Trophoblast cell (in vitro differentiated cells and primary cell): Measurements from ENCODE around the gene TMEM191C.
A peak's percentile ranks its signal among the peaks of the same experiment; 100 is the strongest.

Experiments used
- DNase-seq, 2 donors: peaks; one replicate each; pipeline ENCODE4 v3.0.0-alpha.2; 2016
- H2AFZ ChIP-seq: 2 replicates; pipeline ENCODE4 v1.6.1; 2013; ENCODE audit warnings: low read length, moderate library complexity, mild to moderate bottlenecking; ENCODE audit not compliant: insufficient read depth, poor library complexity
- H2AK5ac ChIP-seq: 2 replicates; pipeline ENCODE4 v1.6.1; 2013; ENCODE audit warnings: mild to moderate bottlenecking, low read length
- H2BK120ac ChIP-seq: 2 replicates; pipeline ENCODE4 v1.6.1; 2013; ENCODE audit warnings: low read length, mild to moderate bottlenecking, moderate library complexity; ENCODE audit not compliant: insufficient read depth, poor library complexity
- H2BK12ac ChIP-seq: 2 replicates; pipeline ENCODE4 v1.6.1; 2013; ENCODE audit warnings: mild to moderate bottlenecking, low read length, moderate library complexity
- H2BK5ac ChIP-seq: 2 replicates; pipeline ENCODE4 v1.6.1; 2013; ENCODE audit warnings: low read length, low read depth, moderate library complexity, mild to moderate bottlenecking; ENCODE audit not compliant: poor library complexity
- H3K14ac ChIP-seq: 2 replicates; pipeline ENCODE4 v1.6.1; 2013; ENCODE audit warnings: mild to moderate bottlenecking, low read length
- H3K18ac ChIP-seq: 2 replicates; pipeline ENCODE4 v1.6.1; 2013; ENCODE audit warnings: mild to moderate bottlenecking, low read length
- H3K23ac ChIP-seq: 2 replicates; pipeline ENCODE4 v1.6.1; 2013; ENCODE audit warnings: low read length
- H3K27ac ChIP-seq: 2 replicates; pipeline ENCODE4 v1.5.1; 2013; ENCODE audit warnings: low read depth, mild to moderate bottlenecking, inconsistent platforms, low read length, moderate library complexity
- H3K27me3 ChIP-seq: 2 replicates; pipeline ENCODE4 v1.6.1; 2013; ENCODE audit warnings: inconsistent platforms, mild to moderate bottlenecking, low read length, moderate library complexity; ENCODE audit not compliant: insufficient read depth
- H3K36me3 ChIP-seq, 2 experiments: 1 replicate in 1 of 2; 2 replicates in 1 of 2; pipeline ENCODE4 v1.6.1; 2013; ENCODE audit warnings: low read length in 2 of 2, mild to moderate bottlenecking in 2 of 2, moderate library complexity in 1 of 2; ENCODE audit not compliant: insufficient read depth in 2 of 2, control insufficient read depth in 1 of 2
- H3K4ac ChIP-seq: 2 replicates; pipeline ENCODE4 v1.6.1; 2013; ENCODE audit warnings: low read depth, mild to moderate bottlenecking, low read length, moderate library complexity
- H3K4me1 ChIP-seq, 2 experiments: 1 replicate in 1 of 2; 2 replicates in 1 of 2; pipeline ENCODE4 v1.6.1; 2013; ENCODE audit warnings: low read length in 2 of 2, mild to moderate bottlenecking in 2 of 2, moderate library complexity in 1 of 2; ENCODE audit not compliant: insufficient read depth in 2 of 2, control insufficient read depth in 1 of 2
- H3K4me2 ChIP-seq: 2 replicates; pipeline ENCODE4 v1.6.1; 2013; ENCODE audit warnings: inconsistent platforms, mild to moderate bottlenecking, low read length, moderate library complexity
- H3K4me3 ChIP-seq: 2 replicates; pipeline ENCODE4 v1.5.1; 2013; ENCODE audit warnings: mild to moderate bottlenecking, low read depth, low read length, inconsistent platforms
- H3K79me1 ChIP-seq: one replicate; pipeline ENCODE4 v1.6.1; 2013; ENCODE audit warnings: low read length
- H3K79me2 ChIP-seq: 2 replicates; pipeline ENCODE4 v1.6.1; 2013; ENCODE audit warnings: low read length, mild to moderate bottlenecking; ENCODE audit not compliant: control insufficient read depth, insufficient read depth, poor library complexity
- H3K9ac ChIP-seq: 2 replicates; pipeline ENCODE4 v1.6.1; 2013; ENCODE audit warnings: mild to moderate bottlenecking, low read length
- H3K9me3 ChIP-seq: 2 replicates; pipeline ENCODE4 v1.6.1; 2013; ENCODE audit warnings: low read depth, mild to moderate bottlenecking, control low read depth, inconsistent platforms, low read length; ENCODE audit not compliant: insufficient read depth
- H4K12ac ChIP-seq: 2 replicates; pipeline ENCODE4 v1.6.1; 2013; ENCODE audit warnings: low read depth, mild to moderate bottlenecking, low read length, moderate library complexity
- H4K8ac ChIP-seq: 2 replicates; pipeline ENCODE4 v1.6.1; 2013; ENCODE audit warnings: low read depth, mild to moderate bottlenecking, low read length, moderate library complexity
- H4K91ac ChIP-seq: one replicate; pipeline ENCODE4 v1.6.1; 2013; ENCODE audit warnings: low read depth, mild to moderate bottlenecking, low read length, moderate library complexity
- WGBS: extraction: QIAGEN DNeasy Blood & Tissue Kit; methylation state at CpG from one replicate; pipeline ENCODE4 v1.1.7; 2013; ENCODE audit warnings: missing lambda C conversion rate; ENCODE audit not compliant: insufficient read length, insufficient coverage; ENCODE audit errors: extremely low coverage; 5-methylcytosine and 5-hydroxymethylcytosine counted together

The TMEM191C gene

GRCh38 chr22:21448627-21449416 is 18.4 kb upstream of the TMEM191C start:
- peaks cover 4% of the 10 kb centered on the region for H3K79me2 ChIP-seq
- peaks cover 63 to 66% of the 10 kb centered on the region in 2 experiments for H3K36me3 ChIP-seq
- no peak overlapping the region for H3K4ac ChIP-seq
- no peak overlapping the region for H4K12ac ChIP-seq
- H3K4me2 ChIP-seq = no peak overlapping the region
- H2AK5ac ChIP-seq = no peak overlapping the region
- H2BK120ac ChIP-seq = no peak overlapping the region
- no peak overlapping the region for H4K8ac ChIP-seq
- H3K4me3 ChIP-seq = no peak overlapping the region
- H3K27ac ChIP-seq = no peak overlapping the region
- no peak overlapping the region for H3K14ac ChIP-seq
- H3K18ac ChIP-seq = peak overlapping the region; percentile 42
- H3K9ac ChIP-seq = no peak overlapping the region
- peaks cover 3% of the 10 kb centered on the region for H3K9me3 ChIP-seq
- H3K27me3 ChIP-seq = no peaks in the 10 kb centered on the region
- no peaks in the 10 kb centered on the region for H3K79me1 ChIP-seq
- H3K4me1 ChIP-seq = no peaks in the 10 kb centered on the region
- no peak overlapping the region for H2AFZ ChIP-seq
- WGBS = no CpG with 5 or more reads among the region's 23 CpGs
- no peak for DNase-seq
- no peak overlapping the region for H2BK5ac ChIP-seq
- no peak overlapping the region for H2BK12ac ChIP-seq
- H4K91ac ChIP-seq = no peak overlapping the region
- no peak overlapping the region for H3K23ac ChIP-seq

DNA sequence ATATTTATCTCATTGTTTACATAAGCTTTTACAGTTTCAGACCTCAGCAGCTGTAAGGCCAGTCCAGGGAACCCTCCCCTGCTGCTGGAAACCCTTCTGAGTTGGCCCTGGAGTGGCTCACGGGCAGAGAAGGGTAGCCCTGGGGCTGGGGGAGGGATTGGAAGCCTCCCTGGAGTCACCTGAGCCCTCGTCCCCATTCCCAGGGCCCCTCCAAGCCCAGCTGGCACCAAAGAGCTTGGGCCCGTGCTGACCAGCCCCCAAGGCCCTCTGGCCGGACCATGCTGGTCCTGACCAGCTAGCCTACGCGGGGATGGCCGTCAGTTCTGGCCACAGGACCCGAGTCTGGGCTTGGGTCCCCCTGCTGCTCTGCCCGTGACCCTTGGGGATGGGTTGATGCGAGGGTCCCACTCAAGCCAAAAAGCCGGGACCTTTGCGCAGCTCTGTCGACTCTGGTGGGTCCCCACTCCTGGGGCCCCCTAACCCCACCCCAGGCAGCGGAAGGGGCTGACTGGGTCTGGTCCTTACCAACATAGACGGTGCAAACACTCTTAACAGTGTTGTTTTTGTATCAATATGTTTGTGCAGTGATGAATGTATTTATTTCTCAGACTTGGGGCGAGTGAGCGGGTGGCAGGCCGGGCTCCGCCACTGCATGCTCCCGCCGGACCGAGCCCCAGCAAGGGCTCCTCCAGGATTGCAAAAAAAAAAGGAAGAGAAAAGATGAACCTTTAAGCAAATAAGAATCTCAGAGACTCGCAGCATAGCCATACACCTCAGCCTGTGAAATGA is 17.5 kb upstream of the TMEM191C start:
- Histone ChIP-seq H3K27ac (no peak overlapping the region), H3K79me1 (no peaks in the 10 kb centered on the region), H4K91ac (no peak overlapping the region), H3K36me3 (peaks cover 57% of the 10 kb centered on the region in 2 experiments), H3K9me3 (peaks cover 3% of the 10 kb centered on the region), H3K4ac (peak overlapping the region; percentile 6), H3K18ac (peak overlapping the region; percentile 74), H2AK5ac (no peak overlapping the region), H3K27me3 (no peaks in the 10 kb centered on the region), H3K9ac (no peak overlapping the region), H3K4me1 (no peaks in the 10 kb centered on the region), H3K79me2 (no peaks in the 10 kb centered on the region), H3K4me2 (no peak overlapping the region), H4K8ac (no peak overlapping the region), H2AFZ (no peak overlapping the region), H3K4me3 (no peak overlapping the region), H3K23ac (no peak overlapping the region), H2BK5ac (no peak overlapping the region), H4K12ac (no peak overlapping the region), H2BK12ac (no peak overlapping the region), H3K14ac (no peak overlapping the region), H2BK120ac (no peak overlapping the region)
- no peak for DNase-seq
- no CpG with 5 or more reads among the region's 23 CpGs for WGBS

GRCh38 chr22:21450320-21450831 is 16.8 kb upstream of the TMEM191C start:
- H2BK5ac ChIP-seq = no peak overlapping the region
- H3K4me2 ChIP-seq = no peak overlapping the region
- H3K4me1 ChIP-seq = no peaks in the 10 kb centered on the region
- no peak overlapping the region for H3K4ac ChIP-seq
- H3K27me3 ChIP-seq = no peaks in the 10 kb centered on the region
- H4K91ac ChIP-seq = no peak overlapping the region
- H3K9me3 ChIP-seq = peaks cover 3% of the 10 kb centered on the region
- H3K18ac ChIP-seq = peak overlapping the region; percentile 37
- H2AFZ ChIP-seq = no peak overlapping the region
- peaks cover 53 to 55% of the 10 kb centered on the region in 2 experiments for H3K36me3 ChIP-seq
- WGBS = no CpG with 5 or more reads among the region's 19 CpGs
- H3K79me2 ChIP-seq = no peaks in the 10 kb centered on the region
- no peak overlapping the region for H3K14ac ChIP-seq
- H4K8ac ChIP-seq = no peak overlapping the region
- H3K9ac ChIP-seq = no peak overlapping the region
- H2AK5ac ChIP-seq = no peak overlapping the region
- no peaks in the 10 kb centered on the region for H3K79me1 ChIP-seq
- H4K12ac ChIP-seq = no peak overlapping the region
- no peak overlapping the region for H3K4me3 ChIP-seq
- H2BK120ac ChIP-seq = no peak overlapping the region
- H3K27ac ChIP-seq = no peak overlapping the region
- DNase-seq = no peak
- no peak overlapping the region for H2BK12ac ChIP-seq
- no peak overlapping the region for H3K23ac ChIP-seq

- Histone ChIP-seq H3K36me3 (peaks cover 51 to 52% of the 10 kb centered on the region in 2 experiments), H3K4ac (no peak overlapping the region), H3K79me1 (no peaks in the 10 kb centered on the region), H2AK5ac (no peak overlapping the region), H3K27me3 (no peaks in the 10 kb centered on the region), H2BK12ac (no peak overlapping the region), H3K79me2 (no peaks in the 10 kb centered on the region), H2BK120ac (no peak overlapping the region), H3K4me2 (no peak overlapping the region), H3K27ac (no peak overlapping the region), H3K18ac (no peak overlapping the region), H3K4me1 (no peaks in the 10 kb centered on the region), H2AFZ (no peak overlapping the region), H3K23ac (no peak overlapping the region), H4K12ac (no peak overlapping the region), H4K91ac (no peak overlapping the region), H3K9ac (no peak overlapping the region), H3K9me3 (peaks cover 3% of the 10 kb centered on the region), H2BK5ac (no peak overlapping the region), H3K14ac (no peak overlapping the region), H3K4me3 (no peak overlapping the region), H4K8ac (no peak overlapping the region)
- WGBS = no CpG with 5 or more reads among the region's 9 CpGs
- DNase-seq = no peak
These were observed 16.3 kb upstream of the TMEM191C start for GRCh38 chr22:21450858-21451353.
